22Rv1 (cell line): ENCODE results near the gene DCAF4.

Source experiments
- H3K27ac ChIP-seq: fragments of 450-650 bp; 2 replicates; pipeline ENCODE4 v1.5.1; 2017
- CTCF ChIP-seq: fragments of 450-650 bp; IDR thresholded peaks from 2 replicates; pipeline ENCODE4 v1.5.1; 2017; ENCODE audit warnings: mild to moderate bottlenecking
- ZFX ChIP-seq: fragments of 450-650 bp; IDR thresholded peaks from 2 replicates; pipeline ENCODE4 v1.6.1; 2017; ENCODE audit warnings: antibody characterized with exemption, borderline replicate concordance

DCAF4 gene

DNA sequence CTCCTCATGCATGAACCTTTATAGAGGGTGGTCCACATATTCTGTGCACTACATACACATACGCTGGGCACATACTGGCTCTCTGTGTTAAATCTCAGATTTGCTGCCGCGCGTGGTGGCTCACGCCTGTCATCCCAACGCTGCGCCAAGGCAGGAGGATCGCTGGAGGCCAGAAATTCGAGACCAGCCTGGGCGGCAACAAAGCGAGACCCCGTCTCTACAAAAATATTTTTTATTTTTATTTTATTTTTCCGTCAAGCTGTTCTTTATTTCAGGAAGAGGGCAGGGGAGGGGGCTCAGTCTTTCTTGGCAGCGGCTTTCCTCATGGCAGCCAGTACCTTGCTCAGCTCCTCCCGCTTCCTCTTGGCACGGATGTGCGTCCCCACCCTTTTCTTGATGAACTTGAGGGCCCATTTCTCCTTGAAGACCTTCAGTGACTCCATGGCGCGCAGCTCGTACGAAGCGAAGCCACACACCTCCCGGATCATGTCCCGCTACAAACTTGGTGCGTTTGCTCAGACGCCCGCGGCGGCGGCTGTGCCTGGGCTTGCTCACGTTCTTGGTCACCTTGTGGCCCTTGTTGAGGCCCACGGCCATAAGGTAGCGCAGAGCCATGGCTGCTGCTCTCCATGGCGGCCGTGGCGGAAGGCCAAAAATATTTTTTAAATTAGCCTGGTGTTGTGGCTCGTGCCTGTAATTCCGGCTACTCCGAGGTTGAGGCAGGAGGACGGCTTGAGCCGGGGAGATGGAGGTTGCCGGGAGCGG, 3.2 kb downstream of the DCAF4 start:
- no peak for TF ChIP-seq ZFX
- TF ChIP-seq CTCF = no peak
- no peak overlapping the region for H3K27ac ChIP-seq

DNA sequence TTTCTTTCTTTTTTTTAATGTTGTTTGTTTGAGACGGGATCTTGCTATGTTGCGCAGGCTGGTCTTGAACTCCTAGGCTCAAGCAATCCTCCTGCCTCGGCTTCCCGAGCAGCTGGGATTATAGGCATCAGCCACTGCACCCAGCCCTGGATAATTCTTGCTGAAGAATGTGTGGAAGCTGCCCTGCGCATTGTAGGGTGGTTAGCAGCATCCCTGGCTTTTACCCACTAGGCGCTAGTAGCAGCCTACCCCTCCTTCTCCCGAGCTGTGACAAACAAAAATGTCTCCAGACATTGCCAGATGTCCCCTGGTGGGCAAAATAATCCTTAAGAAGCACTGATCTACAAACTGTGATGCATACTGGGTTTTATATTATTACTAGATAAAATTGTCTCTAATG, 6.6 kb downstream of the DCAF4 start:
- no peak overlapping the region for H3K27ac ChIP-seq
- no peak for TF ChIP-seq ZFX
- TF ChIP-seq CTCF = no peak

DNA sequence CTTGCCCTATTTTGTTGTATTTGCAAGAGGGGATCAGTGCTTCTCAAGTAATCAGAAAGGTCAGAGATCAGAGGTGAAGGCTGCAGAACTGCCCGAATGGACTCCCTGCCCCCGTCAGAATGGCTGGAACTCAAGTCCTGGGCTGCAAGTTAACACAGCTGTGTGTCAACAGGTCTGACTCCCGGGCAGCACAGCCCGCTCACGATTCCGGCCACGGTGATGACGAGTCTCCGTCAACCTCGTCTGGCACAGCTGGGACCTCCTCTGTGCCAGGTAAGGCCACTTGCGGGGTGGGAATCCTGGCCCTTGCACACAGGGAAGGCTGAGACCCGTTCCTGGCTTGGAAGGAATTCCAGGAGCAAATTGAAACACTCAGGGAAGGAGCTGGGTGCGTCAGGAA, 13.4 kb downstream of the DCAF4 start:
- H3K27ac ChIP-seq = no peak overlapping the region
- TF ChIP-seq CTCF = no peak
- TF ChIP-seq ZFX = no peak

DNA sequence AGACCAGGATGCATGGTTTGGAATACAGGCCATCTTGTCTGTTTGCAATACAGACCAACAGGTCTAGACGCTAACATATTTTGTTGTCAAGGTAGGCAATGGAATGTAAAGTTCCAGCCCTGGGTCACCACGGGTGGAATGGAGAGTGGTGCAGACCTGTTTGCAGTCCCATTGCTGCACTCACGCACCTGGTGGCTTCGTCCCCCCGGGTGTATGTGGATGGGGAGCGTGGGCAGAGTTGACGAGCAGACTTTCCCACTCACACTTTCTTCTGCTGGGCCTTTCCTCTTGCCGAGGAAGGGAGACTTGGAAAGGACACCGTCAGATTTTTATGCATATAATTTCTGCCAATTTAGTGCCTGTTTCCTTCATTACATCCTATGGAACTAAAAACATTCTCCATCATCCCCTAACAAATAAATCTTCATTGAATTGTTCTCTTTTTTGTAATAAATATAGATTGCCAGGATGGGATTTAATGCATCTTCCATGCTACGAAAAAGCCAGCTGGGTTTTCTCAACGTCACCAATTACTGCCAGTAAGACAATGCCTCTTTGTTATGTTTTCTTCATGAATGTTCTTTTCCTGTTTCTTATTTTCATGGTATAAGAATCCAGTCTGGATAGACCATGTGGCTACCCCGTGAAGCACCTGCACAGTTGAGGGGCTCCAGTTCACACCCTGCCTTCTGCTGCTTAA, 15.2 kb downstream of the DCAF4 start:
- no peak overlapping the region for H3K27ac ChIP-seq
- TF ChIP-seq CTCF (no peak), ZFX (no peak)

DNA sequence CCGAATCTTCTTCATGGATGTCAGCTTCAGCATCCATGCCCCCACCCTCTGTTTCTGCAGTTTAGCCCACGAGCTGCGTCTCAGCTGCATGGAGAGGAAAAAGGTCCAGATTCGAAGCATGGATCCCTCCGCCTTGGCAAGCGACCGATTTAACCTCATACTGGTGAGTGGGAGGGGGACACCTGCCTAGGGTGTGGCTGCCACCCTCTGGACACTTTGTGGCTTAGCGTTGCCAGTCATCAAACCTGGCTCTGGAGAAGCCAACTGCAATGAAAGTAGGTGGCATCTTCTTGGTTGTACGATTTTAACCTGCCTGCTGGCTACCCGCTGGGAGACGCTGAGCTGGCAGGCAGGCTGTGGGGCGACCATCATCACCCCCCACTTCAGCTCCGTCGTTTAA, 16.7 kb downstream of the DCAF4 start:
- no peak for TF ChIP-seq ZFX
- no peak for TF ChIP-seq CTCF
- H3K27ac ChIP-seq = no peak overlapping the region

GRCh38 chr14:72943876-72944430, 17.7 kb downstream of the DCAF4 start:
- TF ChIP-seq CTCF (no peak), ZFX (no peak)
- H3K27ac ChIP-seq = no peak overlapping the region

DNA sequence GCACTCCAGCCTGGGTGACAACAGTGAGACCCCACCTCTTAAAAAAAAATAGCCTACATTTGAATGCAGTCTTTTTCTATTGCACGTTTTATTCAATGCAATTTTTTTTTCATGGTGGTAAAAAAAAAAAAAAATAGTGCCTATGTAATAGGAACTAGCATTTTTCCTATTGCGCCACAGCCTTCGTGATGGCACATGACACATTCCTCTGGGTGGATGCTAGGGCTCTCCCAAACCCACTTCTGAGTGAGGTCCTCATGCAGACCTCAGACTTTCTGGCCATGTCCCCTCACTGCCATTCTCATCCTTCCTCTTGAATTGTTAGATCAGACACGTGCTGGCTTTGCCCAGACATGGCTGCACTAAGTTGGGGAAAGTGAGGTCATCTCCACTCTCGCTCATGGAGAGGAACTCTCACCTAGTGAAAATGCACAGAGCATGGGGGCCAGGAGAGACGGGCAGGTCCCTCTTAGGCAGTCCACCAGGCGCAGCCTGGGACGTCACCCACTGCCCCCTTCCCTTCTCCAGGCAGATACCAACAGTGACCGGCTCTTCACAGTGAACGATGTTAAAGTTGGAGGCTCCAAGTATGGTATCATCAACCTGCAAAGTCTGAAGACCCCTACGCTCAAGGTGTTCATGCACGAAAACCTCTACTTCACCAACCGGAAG, 19.2 kb downstream of the DCAF4 start:
- no peak overlapping the region for H3K27ac ChIP-seq
- TF ChIP-seq ZFX (no peak), CTCF (no peak)
